Ascending aorta (tissue), 2 donors: Measurements from ENCODE around the gene ANKRD11. TPM values are rescaled to one million over a fixed set of nuclear protein-coding genes. Genes with fewer than 3 reads are reported as not detected.

ENCODE experiments used
- DNase-seq, 2 donors: peaks; one replicate each; pipeline ENCODE4 v3.0.0-alpha.2; 2019; ENCODE audit warnings: low spot score in 2 of 2
- H3K27ac ChIP-seq, 2 donors: fragments of 200-600 bp; sonication (generic); one replicate each; pipeline ENCODE4 v1.5.1; 2016 to 2017; ENCODE audit warnings: mild to moderate bottlenecking in 1 of 2
- H3K27me3 ChIP-seq: fragments of 200-600 bp; sonication (generic); one replicate; pipeline ENCODE4 v1.5.1; 2017
- H3K36me3 ChIP-seq, 2 donors: fragments of 200-600 bp; sonication (generic); one replicate each; pipeline ENCODE4 v1.5.1; 2016
- H3K4me1 ChIP-seq, 2 donors: fragments of 200-600 bp; sonication (generic); one replicate each; pipeline ENCODE4 v1.5.1; 2016 to 2017; ENCODE audit warnings: mild to moderate bottlenecking in 1 of 2
- H3K4me3 ChIP-seq, 2 donors: fragments of 200-600 bp; sonication (generic); one replicate each; pipeline ENCODE4 v1.5.1; 2016 to 2017; ENCODE audit warnings: mild to moderate bottlenecking in 1 of 2
- H3K9me3 ChIP-seq, 2 donors: fragments of 200-600 bp; sonication (generic); one replicate each; pipeline ENCODE4 v1.5.1; 2016
- intact Hi-C: fragments of 100-400 bp; cut with DNase I; formaldehyde crosslinking; loops from one replicate; pipeline ENCODE4 v1.15.1; 2023
- total RNA-seq: library from RNA; depleted of rRNA; stranded (reverse); fragments of >200 nt; gene quantifications from one replicate; pipeline ENCODE4 v1.1.0, GENCODE V29; 2016
- TF ChIP-seq, protein P1 (sequence below), 3 experiments: fragments of 200-600 bp in 2 of 3; fragments of 450-650 bp in 1 of 3; sonication (generic) in 2 of 3; IDR thresholded peaks; one replicate each; pipeline ENCODE4 v1.5.1; 2016 to 2019; ENCODE audit warnings: antibody characterized with exemption in 3 of 3, mild to moderate bottlenecking in 1 of 3, moderate library complexity in 1 of 3

ANKRD11 gene
- total RNA-seq, 1 donor from 2014 or later: 124 TPM

DNA sequence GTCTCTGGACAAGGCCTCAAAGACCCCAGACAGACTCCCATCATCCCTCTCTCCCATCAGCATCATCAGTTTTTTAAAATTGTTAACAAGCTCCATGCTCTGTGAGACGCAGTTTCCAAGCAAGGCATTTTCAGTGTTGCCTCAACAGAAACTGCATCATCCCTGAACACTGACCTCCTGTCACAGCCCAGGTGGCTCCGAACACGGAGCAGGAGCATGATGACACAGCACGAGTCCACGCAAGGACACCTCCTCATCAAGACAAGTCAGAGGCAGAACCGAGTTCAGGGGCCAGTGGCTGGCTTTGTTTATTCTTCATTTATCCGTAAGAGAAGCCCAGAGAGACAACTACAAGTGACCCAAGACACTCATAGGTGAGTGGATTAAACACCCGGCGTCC is 91.4 kb downstream of the ANKRD11 start:
- Histone ChIP-seq H3K36me3 (no peaks in the 10 kb centered on the region), H3K27ac (no peak overlapping the region), H3K27me3 (no peaks in the 10 kb centered on the region), H3K9me3 (no peaks in the 10 kb centered on the region), H3K4me3 (no peak overlapping the region), H3K4me1 (peaks cover 0 to 18% of the 10 kb centered on the region in 2 donors)
- TF ChIP-seq, protein P1, sequence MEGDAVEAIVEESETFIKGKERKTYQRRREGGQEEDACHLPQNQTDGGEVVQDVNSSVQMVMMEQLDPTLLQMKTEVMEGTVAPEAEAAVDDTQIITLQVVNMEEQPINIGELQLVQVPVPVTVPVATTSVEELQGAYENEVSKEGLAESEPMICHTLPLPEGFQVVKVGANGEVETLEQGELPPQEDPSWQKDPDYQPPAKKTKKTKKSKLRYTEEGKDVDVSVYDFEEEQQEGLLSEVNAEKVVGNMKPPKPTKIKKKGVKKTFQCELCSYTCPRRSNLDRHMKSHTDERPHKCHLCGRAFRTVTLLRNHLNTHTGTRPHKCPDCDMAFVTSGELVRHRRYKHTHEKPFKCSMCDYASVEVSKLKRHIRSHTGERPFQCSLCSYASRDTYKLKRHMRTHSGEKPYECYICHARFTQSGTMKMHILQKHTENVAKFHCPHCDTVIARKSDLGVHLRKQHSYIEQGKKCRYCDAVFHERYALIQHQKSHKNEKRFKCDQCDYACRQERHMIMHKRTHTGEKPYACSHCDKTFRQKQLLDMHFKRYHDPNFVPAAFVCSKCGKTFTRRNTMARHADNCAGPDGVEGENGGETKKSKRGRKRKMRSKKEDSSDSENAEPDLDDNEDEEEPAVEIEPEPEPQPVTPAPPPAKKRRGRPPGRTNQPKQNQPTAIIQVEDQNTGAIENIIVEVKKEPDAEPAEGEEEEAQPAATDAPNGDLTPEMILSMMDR (IDR thresholded peaks at IDR 0.05): no peak
- intact Hi-C loops: loop anchor here (5.0 to 10.0 kb wide), 2 partner anchors 72 to 154 kb away; no protein-coding TSS in a partner anchor
- DNase-seq: no peak

DNA sequence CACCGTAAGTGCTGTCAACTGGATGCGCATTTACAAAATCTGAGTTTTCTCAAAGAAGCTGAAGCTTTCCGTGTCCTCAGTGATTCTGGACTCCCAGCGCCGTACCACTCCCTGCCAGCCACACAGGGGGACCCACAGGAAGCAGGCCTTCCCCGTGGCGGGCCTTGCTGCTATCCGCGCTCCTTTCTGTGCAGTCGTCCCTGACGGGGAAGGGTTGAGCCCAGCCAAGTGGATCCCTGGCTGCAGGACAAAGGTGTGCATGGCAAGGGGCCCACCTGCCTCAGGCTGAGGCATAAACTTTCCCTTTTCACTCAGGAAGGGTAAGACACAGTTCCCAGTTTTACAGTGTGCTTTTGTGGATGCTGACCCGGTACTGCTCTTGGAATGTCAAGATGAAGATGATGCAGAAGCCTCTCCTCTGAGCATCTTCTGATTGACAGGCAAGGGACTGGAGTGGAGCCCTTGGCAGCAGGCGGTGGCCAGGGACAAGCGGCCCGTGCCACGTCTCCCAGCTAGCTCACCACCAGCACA is 93.0 kb downstream of the ANKRD11 start:
- Histone ChIP-seq H3K27ac (no peak overlapping the region), H3K27me3 (no peaks in the 10 kb centered on the region), H3K9me3 (no peaks in the 10 kb centered on the region), H3K36me3 (no peaks in the 10 kb centered on the region), H3K4me1 (peaks cover 0 to 22% of the 10 kb centered on the region in 2 donors), H3K4me3 (no peak overlapping the region)
- DNase-seq: no peak
- intact Hi-C loops: loop anchor here (5.0 to 10.0 kb wide), 2 partner anchors 70 to 153 kb away; no protein-coding TSS in a partner anchor
- TF ChIP-seq, protein P1 (IDR thresholded peaks at IDR 0.05): no peak

DNA sequence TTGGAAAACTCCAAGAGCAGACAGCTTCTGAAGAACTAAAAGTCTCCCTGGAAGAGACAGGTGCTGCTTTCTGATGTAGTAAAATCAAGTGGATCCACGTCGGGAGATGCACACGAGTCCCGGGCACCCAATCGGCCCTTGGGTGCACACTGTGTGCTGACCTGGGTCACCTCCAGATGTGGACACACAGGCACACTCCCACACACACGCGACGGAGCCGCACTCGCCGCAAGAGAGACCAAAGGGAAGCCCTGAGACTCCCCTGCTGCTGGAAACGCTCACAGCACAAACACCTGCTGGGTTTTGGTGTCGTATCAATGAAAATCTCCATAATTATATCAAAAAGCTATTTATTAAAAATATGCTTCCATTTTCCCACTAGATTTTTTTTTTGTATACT is 94.2 kb downstream of the ANKRD11 start:
- Histone ChIP-seq H3K36me3 (no peaks in the 10 kb centered on the region), H3K4me3 (no peak overlapping the region), H3K27ac (no peak overlapping the region), H3K4me1 (peaks cover 0 to 22% of the 10 kb centered on the region in 2 donors), H3K9me3 (no peaks in the 10 kb centered on the region), H3K27me3 (no peaks in the 10 kb centered on the region)
- no peak for DNase-seq
- TF ChIP-seq, protein P1 (IDR thresholded peaks at IDR 0.05): no peak
- intact Hi-C loops: loop anchor here (5.0 to 10.0 kb wide), 2 partner anchors 69 to 151 kb away; no protein-coding TSS in a partner anchor

DNA sequence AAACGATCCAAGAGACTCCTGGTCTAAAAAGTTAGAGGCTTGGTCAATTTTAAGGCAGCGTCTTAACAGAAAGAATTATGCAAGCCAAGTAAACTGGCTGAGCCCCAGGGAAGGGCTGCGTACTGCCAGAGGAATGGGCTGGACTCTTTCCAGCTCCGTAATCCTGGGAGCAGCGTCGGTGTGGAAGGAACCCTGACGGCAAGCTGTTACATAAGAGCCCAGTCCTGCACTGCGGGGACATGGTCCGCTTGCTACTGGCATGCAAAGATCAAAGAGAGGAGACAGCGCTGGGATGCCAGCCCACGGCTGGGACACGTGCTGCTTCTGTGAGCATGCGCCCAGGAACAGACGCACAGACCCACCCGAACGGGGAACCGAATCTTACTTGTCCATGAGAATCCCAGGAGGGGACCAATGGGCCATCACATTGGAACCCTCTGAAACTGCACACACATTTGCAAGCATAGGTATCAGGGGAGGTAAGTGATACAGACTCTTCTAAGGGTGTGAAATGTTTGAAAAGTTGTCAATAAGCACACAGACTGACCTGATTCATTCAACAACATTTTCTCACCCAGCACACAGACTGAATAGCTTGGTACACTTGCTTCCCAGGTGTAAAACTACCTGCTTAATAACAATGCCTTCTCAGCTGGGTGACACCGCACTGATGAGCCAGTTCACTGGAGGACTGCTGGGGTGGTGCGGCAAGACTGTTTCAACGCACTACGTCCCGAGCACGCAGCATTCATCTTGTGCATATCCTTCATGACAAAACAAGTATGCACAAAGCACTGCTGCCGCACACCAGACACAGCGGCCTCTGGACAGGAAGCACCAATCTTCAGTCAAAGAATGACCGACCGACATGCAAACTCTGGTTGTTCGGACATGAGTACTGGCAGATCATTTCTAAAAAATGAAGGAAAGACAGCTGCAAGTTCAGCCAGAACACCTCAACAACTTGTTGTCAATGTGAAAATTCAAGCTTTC is 94.9 kb downstream of the ANKRD11 start:
- DNase-seq: peak; percentile 34 to 96
- H3K9me3 ChIP-seq: no peaks in the 10 kb centered on the region
- H3K36me3 ChIP-seq: no peaks in the 10 kb centered on the region
- H3K27me3 ChIP-seq: no peaks in the 10 kb centered on the region
- peak overlapping the region; percentile 47 to 51 for H3K27ac ChIP-seq
- intact Hi-C loops: loop anchor here (2.0 to 10.0 kb wide), 3 partner anchors 68 to 151 kb away; partner anchors contain the start of gene ANKRD11
- no peak overlapping the region for H3K4me3 ChIP-seq
- TF ChIP-seq, protein P1 (IDR thresholded peaks at IDR 0.05): no peak
- peaks cover 0 to 22% of the 10 kb centered on the region in 2 donors for H3K4me1 ChIP-seq

DNA sequence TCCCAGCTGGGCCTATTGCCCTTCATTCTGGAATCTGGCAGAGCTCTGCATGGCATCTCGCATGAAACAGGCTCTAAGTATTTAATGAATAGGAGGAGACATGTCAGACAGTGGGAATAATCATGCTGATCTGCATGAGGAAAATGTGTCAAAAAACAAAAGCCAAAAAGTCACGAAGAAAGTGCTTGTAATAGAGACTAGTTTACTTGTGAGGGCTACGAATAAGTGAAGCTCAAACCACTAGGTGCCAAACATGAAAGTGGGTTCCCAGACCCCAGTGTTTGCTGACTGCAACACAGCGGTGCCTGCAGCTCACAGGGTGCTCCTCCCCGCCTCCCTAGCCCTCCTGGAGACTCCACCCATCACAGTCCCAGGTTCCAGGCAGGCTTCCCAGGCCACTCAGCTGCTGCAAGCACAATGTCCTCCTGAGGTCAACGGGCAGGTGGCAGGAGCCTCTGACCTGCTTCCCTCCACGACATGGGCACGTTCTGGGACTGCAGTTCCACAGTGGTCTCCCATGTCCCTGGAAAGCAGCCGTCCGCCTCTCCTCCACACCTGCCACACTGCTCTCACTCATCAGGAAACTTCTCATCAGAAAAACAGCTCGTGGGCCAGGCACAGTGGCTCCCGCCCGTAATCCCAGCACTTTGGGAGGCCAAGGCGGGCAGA is 96.5 kb downstream of the ANKRD11 start:
- peaks cover 0 to 22% of the 10 kb centered on the region in 2 donors for H3K4me1 ChIP-seq
- H3K27ac ChIP-seq: peak overlapping the region; percentile 10 to 51
- no peak for DNase-seq
- no peaks in the 10 kb centered on the region for H3K9me3 ChIP-seq
- no peak overlapping the region for H3K4me3 ChIP-seq
- H3K27me3 ChIP-seq: no peaks in the 10 kb centered on the region
- no peaks in the 10 kb centered on the region for H3K36me3 ChIP-seq
- TF ChIP-seq, protein P1 (IDR thresholded peaks at IDR 0.05): no peak
- intact Hi-C loops: loop anchor here (2.0 to 10.0 kb wide), 2 partner anchors 97 to 149 kb away; partner anchors contain the start of gene ANKRD11
